ENCODE results near the gene TAS2R42.

TAS2R42 gene, protein sequence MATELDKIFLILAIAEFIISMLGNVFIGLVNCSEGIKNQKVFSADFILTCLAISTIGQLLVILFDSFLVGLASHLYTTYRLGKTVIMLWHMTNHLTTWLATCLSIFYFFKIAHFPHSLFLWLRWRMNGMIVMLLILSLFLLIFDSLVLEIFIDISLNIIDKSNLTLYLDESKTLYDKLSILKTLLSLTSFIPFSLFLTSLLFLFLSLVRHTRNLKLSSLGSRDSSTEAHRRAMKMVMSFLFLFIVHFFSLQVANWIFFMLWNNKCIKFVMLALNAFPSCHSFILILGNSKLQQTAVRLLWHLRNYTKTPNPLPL
- long read RNA-seq, donor 1, result 0 reads
- long read RNA-seq, donor 2, result 0 reads
- long read RNA-seq, donor 3, result 0 reads
- long read RNA-seq, donor 4, result 0 reads
- long read RNA-seq, donor 5, result 0 reads
- long read RNA-seq, donor 6, result 0 reads
- long read RNA-seq, donor 7, result 0 reads
- long read RNA-seq, donor 8, result 0 reads

DNA sequence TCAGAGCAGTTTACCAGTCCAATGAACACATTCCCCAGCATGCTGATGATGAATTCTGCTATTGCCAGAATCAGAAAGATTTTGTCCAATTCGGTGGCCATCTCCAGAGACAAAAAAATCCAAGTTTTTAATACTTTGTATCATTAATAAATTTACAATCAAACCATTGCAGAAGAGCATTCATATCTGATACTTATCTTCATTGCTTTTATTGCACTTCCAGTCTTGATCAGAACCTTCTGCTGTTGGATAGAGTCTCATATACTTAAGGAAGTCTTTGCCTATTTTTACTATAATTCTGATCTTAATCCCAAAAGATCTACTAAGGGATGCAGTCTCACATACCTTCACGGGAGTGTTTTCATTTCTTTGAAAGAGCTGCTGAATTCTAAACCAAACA lies at the start of gene TAS2R42:
TSS of gene TAS2R42 (minus strand) at position 101 of the 400 bp plus-strand sequence. CDS start at position 101, 0 bp downstream.
- no peak for DNase-seq

DNA sequence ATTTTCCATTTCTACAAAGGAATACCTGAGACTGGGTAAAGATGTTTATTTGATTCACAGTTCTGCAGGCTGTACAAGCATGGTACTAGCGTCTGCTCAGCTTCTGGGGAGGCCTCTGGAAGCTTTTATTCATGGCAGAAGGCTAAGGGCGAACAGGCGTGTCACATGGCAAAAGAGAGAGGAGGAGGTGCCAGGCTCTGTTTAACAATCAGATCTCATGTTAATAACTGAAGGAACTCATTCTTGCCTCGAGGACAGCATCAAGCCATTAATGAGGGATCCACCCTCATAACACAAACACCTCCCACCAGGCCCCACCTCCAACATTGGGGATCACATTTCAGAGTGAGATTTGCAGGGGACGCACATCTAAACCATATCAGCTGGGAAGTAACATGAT lies 46.8 kb upstream of the TAS2R42 start:
- DNase-seq, result no peak

DNA sequence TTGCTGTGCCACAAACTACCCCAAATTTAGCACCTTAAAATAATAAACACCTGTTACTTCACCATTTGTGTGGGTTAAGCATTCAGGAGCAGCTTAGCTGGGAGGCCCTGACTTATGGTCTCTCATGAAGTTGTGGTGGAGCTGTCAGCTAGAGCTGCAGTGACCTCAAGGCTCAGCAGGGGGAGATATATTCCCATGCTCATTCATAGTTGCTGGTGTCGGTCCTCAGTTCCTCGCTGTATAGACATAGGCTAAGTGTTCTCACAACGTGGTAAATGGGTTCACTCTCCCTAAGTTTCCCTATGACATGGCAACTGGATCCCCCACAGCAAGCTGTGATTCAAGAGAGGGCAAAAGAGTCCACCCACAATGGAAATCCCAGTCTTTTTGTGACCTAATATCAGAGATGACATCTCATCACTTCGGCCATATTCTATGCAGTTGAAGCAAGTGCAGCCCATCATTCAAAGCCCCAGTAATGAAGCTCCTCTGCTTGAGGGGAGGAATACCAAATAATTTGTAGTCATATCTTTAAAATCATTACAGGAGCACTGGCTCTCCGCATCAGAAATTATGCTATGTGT lies 41.7 kb upstream of the TAS2R42 start:
- DNase-seq, result peak; percentile 6

DNA sequence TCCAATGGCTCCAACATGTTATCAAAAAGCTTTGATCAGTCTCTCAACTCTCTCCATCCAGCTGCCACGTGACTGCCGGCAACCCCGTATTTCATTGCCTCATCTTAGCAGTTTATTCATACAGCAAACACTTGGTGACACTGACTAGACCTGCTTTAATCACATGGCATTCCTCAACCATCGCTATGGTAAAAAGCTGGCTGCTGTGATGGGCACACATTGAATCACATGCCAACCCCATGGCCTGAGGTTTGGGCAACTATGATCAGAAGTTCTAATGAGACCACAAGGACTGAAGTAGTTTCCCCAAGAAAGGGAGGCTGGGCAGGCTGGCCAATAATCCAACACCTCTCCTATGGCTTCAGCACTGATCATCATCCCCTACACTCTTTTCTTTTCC lies 40.6 kb upstream of the TAS2R42 start:
- DNase-seq, result no peak

DNA sequence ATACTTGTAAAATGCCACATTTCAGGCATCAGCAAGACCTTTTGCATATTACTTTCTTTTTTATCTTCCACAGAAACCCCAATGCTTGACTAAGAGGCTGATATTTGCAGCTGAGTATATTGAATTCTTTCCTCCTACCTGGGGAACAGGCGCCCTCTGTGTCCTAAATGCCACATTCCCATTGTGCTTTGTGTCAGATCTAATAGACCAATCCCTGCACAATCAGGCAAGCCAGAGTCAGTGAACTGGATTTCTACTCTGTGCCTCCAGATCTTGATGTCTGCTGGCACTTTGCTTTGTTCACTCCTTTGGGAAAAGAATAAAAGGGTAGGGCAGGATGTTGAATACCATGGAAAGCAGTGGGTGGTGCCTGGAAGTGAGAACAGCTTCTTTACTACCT lies 22.4 kb upstream of the TAS2R42 start:
- no peak for DNase-seq

DNA sequence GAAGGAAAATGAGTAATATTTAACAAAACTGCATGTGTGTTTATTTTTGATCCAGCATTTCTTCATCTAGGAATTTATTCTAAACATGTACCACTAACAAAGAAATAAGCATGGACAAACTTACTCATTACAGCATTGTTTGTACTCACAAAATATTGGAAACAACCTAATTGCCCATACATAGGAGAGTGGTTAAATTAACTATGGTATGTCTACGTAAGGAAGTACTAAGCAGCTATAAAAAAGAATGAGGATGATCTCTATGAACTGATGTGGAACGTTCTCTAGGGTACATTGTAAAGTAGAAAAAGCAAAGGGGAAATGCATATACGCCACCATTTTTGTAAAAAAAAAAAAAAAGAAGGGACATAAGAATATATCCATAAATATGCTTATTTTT lies 17.4 kb upstream of the TAS2R42 start:
- no peak for DNase-seq

DNA sequence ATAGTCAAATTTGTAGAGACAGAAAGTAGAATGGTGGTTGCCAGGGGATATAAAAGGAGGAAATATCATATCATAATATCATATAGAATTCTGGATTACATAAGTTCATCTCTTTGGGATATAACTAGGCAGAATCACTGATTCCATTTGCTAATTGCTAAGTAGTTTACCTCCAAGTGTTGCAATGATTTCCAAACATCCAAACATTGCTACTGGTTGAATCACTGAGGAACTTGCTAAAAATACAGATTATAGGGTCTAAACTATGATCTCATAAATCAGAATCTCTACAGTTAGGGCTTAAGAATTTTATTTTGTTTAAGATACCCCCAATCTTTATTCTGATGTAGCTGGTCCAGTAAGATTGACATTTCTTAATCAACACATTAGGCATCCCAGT lies 16.1 kb upstream of the TAS2R42 start:
- DNase-seq, result no peak

DNA sequence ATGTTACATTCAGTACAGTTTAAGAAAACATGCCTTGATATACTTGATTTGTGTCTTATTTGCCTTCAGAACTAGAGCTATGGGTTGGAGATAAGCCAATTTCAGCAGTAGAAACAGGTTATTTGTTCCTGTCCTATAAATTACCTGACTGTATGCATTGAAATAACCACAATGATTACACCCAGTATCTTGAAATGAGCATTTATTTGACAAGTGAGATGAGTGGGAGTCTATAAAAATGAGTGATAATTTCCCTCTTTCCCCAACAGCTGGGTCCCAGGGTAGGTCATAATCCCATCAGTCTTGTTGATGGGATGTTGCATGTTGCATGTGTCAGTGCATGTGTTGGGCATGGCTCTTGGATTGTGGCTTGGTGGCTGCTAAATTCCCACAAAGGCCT lies 3.7 kb downstream of the TAS2R42 start:
- no peak for DNase-seq

DNA sequence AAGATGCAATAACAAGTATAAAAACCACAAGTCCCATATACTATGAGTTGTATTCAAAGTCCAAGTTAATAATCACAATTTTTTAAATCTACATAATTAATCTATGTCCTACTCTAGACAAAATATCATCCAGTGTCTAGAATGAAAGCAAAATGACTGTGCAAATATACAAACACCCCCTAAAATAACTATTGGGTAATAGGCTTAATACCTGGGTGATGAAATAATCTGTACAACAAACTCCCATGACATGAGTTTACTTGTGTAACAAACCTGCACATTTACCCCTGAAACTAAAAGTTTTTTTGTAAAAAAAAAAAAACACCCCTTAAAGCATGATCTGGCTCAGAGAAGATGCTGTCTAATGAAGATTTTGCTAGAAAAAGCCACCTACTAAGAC lies 4.2 kb downstream of the TAS2R42 start:
- no peak for DNase-seq

DNA sequence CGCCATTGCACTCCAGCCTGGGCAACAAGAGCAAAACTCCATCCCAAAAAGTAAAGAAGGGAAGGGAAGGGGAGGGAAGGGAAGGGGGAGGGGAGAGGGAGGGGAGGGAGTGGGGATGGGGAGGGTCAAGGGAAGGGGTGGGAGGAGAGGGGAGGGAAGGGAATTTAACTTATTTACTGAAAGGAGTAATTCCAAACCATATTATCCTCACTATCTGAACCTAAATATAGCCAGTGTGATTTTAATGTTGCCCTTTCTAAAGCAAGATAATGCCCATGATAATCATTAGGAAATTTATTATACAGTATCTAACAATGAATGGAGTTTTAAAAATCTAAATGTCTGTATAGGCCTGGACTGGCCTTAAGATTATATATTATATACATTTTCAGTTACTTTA lies 8.5 kb downstream of the TAS2R42 start:
- DNase-seq, result no peak

DNA sequence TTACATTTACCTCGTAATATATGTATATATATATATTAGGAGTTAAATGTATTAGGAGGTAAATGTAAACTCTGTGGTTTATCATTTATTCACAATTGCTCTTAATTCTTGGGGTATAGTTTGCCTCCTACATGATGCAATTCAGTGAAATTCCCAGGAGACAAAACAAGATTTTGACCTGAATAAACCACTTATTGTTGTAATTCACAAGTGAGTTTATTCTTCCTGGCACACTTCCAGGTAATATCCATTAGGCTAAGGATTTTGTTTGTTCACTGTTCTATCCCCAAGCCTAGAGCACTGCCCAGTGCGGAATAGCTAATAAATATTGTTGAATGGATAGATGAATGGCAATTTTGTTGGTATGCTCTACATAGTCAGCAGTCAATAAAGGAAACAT lies 12.7 kb downstream of the TAS2R42 start:
- DNase-seq, result no peak

DNA sequence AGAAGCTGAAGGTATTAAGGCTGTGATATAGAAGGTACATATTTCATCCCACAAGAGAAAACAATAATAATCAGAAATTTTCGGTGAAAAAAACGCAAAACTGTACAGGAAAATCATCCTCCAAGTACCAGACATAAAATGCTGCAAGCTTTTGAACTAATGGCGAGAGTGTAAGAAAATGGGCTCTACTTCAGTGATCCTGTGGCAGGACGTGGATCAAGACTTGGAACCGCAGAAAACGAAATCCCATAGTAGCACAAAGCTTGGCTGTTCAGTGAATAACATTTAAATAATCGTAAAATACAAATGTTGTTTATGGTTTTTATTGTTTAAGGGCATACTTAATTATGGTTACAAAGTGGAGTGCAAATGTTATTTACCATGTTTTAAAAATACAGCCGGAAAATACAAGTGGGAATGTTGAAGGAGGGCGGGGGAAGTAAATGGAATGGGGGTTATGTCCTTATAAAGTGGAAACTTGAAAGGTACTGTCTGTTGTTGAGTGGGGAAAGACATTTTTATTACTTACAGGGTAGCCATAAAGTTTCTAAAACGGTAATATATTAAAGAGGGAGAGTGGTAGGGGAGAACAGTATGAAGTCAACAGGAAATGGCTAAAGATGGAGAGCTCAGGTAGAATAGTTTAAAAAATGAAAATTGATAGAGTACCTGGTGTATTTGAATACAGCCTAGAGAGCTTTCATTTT lies 14.6 kb downstream of the TAS2R42 start:
- DNase-seq, result peak; percentile 67

DNA sequence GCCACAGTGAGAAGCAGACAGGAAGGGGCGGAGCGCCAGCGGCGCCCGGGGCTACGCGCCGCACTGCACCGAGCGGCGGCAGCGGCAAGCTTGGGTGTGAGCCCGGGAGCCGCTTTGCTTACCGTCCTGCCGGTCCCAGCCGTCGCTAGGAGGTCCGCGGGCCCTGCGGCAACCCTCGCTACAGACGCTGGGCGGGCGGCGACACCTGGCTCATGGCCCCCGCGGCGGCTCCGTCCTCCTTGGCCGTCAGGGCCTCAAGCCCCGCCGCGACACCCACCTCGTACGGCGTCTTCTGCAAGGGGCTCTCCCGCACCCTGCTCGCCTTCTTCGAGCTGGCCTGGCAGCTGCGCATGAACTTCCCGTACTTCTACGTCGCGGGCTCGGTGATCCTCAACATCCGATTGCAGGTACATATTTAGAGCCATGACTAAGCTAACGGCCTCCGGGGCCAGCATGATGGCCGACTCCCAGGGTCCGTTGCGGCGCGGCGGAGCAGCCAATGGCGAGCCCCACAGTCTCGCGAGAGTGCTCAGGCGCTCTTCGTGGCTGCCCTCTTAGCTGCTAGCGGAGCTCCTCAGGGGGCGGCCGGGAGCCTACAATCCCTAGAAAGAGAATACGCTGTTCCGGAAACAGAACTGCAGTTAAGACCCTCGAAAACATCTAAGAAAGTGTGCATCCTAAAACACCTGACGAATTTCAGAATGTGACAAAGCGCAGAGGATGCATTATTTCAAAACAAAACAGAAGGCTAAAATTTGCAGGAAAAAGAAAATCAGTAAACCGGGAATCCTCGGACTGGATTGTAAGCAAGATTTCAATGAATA lies 15.4 kb downstream of the TAS2R42 start, which contains the start of gene SMIM10L1:
TSS of gene SMIM10L1 (plus strand) at position 50 of the 824 bp plus-strand sequence. CDS start at position 213, 163 bp downstream.
- DNase-seq, result peak; percentile 97

DNA sequence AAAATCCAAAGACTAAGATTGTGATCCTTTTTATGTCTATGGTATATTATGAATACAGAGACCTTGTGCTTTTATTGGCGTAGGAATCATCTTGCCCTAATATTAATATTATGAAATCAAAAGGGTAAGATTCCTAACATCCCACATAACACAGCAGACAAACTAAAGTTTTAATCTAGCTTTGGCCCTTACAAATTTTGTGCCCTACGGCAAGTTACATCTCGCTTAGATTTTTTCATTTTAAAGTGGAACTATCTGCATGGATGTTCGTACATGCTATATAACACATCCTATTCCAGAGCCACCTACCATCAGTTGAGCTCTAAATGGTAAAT lies 16.0 kb downstream of the TAS2R42 start:
- no peak for DNase-seq

DNA sequence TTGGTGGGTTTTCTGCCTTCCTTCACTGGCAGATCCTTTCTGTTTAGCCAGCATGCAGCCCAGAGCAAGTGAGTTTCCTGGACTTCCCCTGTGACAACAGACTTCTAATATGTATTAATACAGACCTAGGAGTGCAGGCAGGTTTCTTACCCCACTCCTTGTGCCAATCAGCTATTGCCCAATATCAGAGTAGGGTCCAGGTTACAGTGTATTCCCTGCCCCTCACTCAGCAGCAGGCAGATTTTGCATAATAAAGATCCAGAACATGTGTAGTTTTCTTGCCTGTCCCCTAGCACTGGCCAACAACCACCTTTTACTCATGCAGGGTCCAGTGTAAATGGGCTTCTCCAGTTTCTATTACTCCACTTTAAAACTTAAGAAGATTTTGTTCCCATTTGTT lies 20.4 kb downstream of the TAS2R42 start:
- DNase-seq, result no peak

DNA sequence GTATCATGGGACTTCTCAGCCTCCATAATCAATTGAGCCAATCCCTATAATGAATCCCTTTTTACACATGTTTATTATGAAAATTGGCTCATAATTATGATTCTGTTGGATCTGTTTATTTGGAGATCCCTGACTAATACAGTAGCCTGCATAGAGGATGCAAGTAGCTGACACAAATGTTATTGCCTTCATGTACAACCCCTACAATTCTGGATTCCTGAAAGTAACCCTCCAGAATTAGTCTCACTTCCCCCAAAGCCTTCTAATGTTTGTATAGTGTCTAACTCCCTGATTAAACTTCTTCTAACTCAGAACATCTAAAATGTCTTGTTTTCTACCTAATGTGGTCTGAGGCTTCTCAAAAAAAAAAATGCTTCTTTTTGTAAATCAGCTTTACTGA lies 22.4 kb downstream of the TAS2R42 start:
- no peak for DNase-seq

DNA sequence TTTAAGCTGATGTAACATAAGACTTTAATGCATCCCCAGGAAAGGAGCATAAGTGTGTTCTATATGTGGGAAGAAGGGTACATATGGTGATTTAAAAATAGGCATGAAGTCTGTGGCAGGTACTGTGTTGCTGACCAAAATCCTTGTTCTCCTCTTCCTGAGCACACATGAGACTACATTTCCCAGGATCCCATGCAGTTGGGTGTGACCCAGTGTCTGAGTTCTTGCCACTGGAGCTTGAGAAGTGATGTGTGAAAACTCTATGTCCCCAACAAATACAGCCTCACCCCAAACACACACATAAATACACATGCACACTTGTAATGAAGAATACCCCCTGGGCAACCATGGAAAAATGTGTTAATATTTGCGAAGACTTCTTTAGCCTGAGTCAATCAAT lies 24.2 kb downstream of the TAS2R42 start:
- no peak for DNase-seq

DNA sequence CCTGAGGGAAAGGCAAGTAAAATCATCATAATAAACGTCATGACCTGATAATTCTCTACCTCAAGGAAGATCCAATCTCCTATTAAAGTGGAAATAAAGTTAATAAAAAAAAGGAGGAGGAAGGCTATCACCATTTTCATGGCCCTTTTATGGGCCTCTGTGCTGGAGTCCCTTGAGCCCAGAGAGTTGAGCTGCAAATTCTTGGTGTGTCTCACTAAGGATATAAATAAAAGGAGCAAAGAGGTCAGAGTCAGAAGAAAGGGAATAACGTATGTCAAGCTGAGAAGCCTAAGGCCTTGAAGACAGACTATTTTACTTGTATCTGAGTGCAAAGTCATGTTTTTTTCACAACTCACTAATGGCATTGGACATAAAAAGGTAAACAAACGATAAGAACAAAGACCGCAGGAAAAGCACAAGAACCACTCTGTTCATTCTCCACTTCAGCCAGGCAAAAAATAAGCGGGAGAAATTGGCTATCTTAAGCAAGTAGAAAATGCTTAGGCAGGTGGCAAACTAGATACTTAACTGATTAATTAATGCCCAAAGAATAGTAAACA lies 27.8 kb downstream of the TAS2R42 start:
- no peak for DNase-seq

DNA sequence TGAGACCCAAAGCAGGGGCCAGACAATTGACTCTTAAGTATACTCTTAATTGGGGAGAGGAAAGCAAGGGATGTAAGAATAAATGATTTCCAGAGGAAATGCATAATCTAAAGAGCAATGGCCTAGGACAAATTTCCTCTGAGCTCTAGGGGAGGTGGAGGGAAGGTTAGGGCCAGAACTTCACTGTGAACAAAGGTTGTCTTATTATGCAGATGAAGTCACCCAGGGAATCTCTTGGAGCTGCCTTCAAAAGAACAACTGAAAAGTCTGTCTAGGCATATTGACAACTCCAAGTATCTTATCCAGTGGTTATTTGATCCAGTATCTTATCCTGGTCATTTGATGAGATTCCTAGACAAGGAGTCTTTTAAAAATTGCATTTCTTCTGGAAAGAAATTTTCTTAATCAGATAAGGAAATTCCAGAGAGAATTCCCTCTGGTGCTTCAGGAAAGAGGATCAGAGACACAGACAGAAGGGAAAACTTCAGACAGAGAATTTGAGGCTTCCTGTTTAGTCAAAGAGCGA lies 32.3 kb downstream of the TAS2R42 start:
- DNase-seq, result no peak

DNA sequence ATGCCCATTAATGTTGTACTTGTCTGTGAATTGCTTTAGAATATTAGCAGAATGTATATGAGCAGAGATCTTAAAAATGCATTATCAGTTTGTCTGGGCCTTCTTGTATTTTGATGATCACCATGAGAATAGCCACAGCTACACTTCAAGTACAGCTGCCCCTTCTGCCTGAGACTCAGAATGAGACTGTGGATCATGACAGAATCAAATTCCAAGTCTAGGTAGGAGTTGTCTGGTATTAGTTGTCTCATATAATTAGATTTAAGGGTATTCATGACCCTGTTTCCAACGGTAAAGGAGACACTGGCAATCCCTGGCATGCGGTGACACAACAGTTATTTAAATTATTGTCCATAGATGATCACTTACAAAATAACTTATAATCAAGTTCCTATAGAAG lies 34.0 kb downstream of the TAS2R42 start:
- DNase-seq, result no peak

DNA sequence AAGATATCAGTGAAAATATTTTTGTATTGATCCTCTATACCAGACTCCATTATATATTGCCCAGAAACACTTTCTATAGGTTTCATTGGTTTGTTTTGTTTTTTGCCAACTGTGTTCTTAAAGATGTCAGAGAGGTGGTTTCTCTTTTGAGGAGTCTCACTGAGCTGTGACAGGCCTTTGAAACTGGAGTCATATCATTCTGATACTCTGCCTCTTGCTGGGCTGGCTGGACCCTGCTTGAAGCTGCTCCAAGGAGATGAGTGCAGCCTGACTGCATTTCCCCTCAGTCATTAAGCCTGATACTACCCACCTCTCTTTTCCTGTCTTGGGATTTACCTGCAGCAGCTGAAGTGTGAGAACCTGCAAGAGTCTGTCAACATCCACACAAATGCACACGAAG lies 35.9 kb downstream of the TAS2R42 start:
- DNase-seq, result no peak

DNA sequence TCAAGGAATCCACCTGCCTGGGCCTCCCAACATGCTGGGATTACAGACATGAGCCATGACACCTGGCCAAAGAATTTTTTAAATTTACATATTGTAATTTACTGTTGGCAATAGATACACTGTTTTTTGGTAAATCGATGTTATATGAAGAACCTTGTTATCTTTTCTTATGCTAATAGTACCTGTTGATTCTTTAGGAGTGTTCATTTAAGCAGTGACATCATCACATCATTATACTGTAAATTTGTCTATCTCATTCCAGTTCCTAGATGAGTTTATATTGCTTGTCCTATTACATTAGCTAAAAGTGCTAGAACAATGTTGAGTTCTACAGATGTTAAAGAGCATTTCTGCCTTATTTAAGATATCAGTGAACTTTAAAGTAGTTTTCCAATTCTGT lies 39.3 kb downstream of the TAS2R42 start:
- DNase-seq, result no peak
